NB4 (cell line): ENCODE results near the gene MRPL47.

Source experiments
- MYC ChIP-seq: IDR thresholded peaks from 2 replicates; pipeline ENCODE4 v1.6.1; 2011; ENCODE audit warnings: low read depth, low read length
- POLR2A ChIP-seq: IDR thresholded peaks from 2 replicates; pipeline ENCODE4 v1.6.1; 2011; ENCODE audit warnings: mild to moderate bottlenecking; ENCODE audit not compliant: insufficient read length; ENCODE audit errors: extremely low read depth
- TF ChIP-seq, protein P1 (sequence below): IDR thresholded peaks from one replicate; pipeline ENCODE4 v1.5.1; 2012; ENCODE audit warnings: low read depth, low read length
- TF ChIP-seq, protein P2 (sequence below): IDR thresholded peaks from 2 replicates; pipeline ENCODE4 v1.6.1; 2011; ENCODE audit warnings: low read depth, low read length

DNA sequence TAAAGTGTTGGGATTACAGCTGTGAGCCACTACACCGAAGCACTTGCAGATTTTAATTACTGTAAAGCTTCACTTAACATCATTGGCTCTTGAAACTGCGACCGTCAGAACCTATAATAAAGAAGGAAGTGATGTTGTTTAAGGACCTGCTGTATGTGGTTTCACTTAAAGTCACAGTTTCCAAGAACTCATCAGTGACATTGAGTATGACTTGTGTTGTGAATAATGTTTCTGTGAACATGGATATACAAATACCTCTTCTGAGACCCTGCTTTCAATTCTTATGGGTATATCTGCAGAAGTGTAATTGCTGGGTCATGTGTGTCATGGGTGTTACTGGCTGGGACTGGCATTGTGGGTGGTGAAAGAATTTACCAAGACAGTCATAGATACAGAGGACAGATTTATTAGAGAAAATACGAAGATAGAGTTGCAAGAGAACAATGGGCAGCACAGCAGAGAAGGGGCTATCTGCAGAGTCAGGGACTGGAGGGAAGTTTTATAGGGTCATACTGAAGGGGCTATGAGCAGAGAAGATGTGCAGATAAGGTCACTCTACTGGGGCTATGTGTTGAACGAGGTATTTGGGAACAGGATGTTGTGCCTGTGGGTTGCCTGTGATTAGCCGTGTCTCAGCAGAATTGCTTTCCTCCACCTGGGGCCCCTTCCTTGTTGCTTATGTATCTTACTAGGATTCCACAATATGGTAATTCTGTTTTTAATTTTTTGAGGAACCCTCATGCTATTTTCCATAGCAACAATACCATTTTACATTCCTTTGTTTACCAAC lies 4.7 kb upstream of the MRPL47 start:
- TF ChIP-seq POLR2A (no peak), MYC (no peak)
- TF ChIP-seq, protein P1, sequence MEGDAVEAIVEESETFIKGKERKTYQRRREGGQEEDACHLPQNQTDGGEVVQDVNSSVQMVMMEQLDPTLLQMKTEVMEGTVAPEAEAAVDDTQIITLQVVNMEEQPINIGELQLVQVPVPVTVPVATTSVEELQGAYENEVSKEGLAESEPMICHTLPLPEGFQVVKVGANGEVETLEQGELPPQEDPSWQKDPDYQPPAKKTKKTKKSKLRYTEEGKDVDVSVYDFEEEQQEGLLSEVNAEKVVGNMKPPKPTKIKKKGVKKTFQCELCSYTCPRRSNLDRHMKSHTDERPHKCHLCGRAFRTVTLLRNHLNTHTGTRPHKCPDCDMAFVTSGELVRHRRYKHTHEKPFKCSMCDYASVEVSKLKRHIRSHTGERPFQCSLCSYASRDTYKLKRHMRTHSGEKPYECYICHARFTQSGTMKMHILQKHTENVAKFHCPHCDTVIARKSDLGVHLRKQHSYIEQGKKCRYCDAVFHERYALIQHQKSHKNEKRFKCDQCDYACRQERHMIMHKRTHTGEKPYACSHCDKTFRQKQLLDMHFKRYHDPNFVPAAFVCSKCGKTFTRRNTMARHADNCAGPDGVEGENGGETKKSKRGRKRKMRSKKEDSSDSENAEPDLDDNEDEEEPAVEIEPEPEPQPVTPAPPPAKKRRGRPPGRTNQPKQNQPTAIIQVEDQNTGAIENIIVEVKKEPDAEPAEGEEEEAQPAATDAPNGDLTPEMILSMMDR, result no peak
- TF ChIP-seq, protein P2, sequence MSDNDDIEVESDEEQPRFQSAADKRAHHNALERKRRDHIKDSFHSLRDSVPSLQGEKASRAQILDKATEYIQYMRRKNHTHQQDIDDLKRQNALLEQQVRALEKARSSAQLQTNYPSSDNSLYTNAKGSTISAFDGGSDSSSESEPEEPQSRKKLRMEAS, result no peak
